CD4-positive, alpha-beta T cell (primary cell): Measurements from ENCODE around the gene DEXI. TPM values are rescaled to one million over a fixed set of nuclear protein-coding genes. Genes with fewer than 3 reads are reported as not detected.

Experiments used
- ATAC-seq: fragments of 200-7000 bp; cut with Tn5 transposase; one replicate; pipeline ENCODE4 v1.10.0; 2022; ENCODE audit warnings: mild to moderate bottlenecking; ENCODE audit not compliant: poor library complexity
- CTCF ChIA-PET: fragments of 350-600 bp; sonication (Branson Sonifier 250); formaldehyde crosslinking; loops from one replicate; lab custom pipeline; 2021; ENCODE audit warnings: antibody characterized with exemption, inconsistent platforms; lab: Charles Lee
- POLR2A ChIA-PET: fragments of 350-600 bp; sonication (Branson Sonifier 250); formaldehyde crosslinking; loops from one replicate; lab custom pipeline; 2021; ENCODE audit warnings: antibody characterized with exemption, inconsistent platforms; lab: Charles Lee
- DNase-seq, 14 experiments: peaks; one replicate each; pipeline ENCODE4 v3.0.0-alpha.2; 2013 to 2020; ENCODE audit warnings: mixed read lengths in 2 of 14
- H3K27ac ChIP-seq, 2 donors: one replicate each; pipeline versions ENCODE4 v1.5.1 to v1.7.0; 2013; ENCODE audit warnings: low read length in 2 of 2, low read depth in 1 of 2, mild to moderate bottlenecking in 1 of 2
- H3K27me3 ChIP-seq, 2 experiments: 1 replicate in 1 of 2; 2 replicates in 1 of 2; pipeline versions ENCODE4 v1.6.1 to v1.7.0; 2013; ENCODE audit warnings: low read length in 2 of 2, control low read depth in 1 of 2, mild to moderate bottlenecking in 1 of 2, moderate library complexity in 1 of 2; ENCODE audit not compliant: insufficient read depth in 2 of 2, control insufficient read depth in 1 of 2
- H3K36me3 ChIP-seq: one replicate; pipeline ENCODE4 v1.6.1; 2013; ENCODE audit warnings: low read length, control low read depth; ENCODE audit not compliant: insufficient read depth
- H3K4me1 ChIP-seq: one replicate; pipeline ENCODE4 v1.6.1; 2013; ENCODE audit warnings: low read length, control low read depth; ENCODE audit not compliant: insufficient read depth
- H3K4me3 ChIP-seq: one replicate; pipeline ENCODE4 v1.5.1; 2013; ENCODE audit warnings: mild to moderate bottlenecking, low read length, moderate library complexity
- H3K9me3 ChIP-seq, 2 experiments: 1 replicate in 1 of 2; 2 replicates in 1 of 2; pipeline versions ENCODE4 v1.6.1 to v1.7.0; 2013; ENCODE audit warnings: low read length in 2 of 2, mild to moderate bottlenecking in 2 of 2, control low read depth in 1 of 2, moderate library complexity in 1 of 2; ENCODE audit not compliant: control insufficient read depth in 1 of 2, insufficient read depth in 1 of 2
- H3K27ac Mint-ChIP-seq: one replicate; pipeline ENCODE4 v1.8.0; 2020; ENCODE audit warnings: mixed read lengths
- H3K27me3 Mint-ChIP-seq: one replicate; pipeline ENCODE4 v1.8.0; 2021; ENCODE audit warnings: mixed read lengths
- H3K36me3 Mint-ChIP-seq: one replicate; pipeline ENCODE4 v1.8.0; 2021; ENCODE audit warnings: low read depth, mixed read lengths
- H3K4me1 Mint-ChIP-seq: one replicate; pipeline ENCODE4 v1.8.0; 2021; ENCODE audit warnings: low read depth, mixed read lengths
- H3K4me3 Mint-ChIP-seq: one replicate; pipeline ENCODE4 v1.8.0; 2020; ENCODE audit warnings: mild to moderate bottlenecking, mixed read lengths
- H3K9me3 Mint-ChIP-seq: one replicate; pipeline ENCODE4 v1.8.0; 2020; ENCODE audit warnings: mixed read lengths
- CTCF ChIP-seq: fragments of 200-600 bp; IDR thresholded peaks from one replicate; pipeline ENCODE4 v1.8.0; 2022; ENCODE audit warnings: antibody characterized with exemption, mild to moderate bottlenecking
- intact Hi-C, 2 experiments: fragments of 100-400 bp; cut with DNase I in 1 of 2; cut with micrococcal nuclease in 1 of 2; formaldehyde crosslinking; loops; one replicate each; pipeline versions ENCODE4 v1.15.1 to v1.9.0; 2023 to 2025; cut with DNase I, micrococcal nuclease
- total RNA-seq, 174 experiments: library from RNA in 2 of 174; stranded (reverse) in 2 of 174; gene quantifications; one replicate each; pipeline ENCODE4 v1.2.3 and lab custom pipeline; 2021 to 2026

The DEXI gene
- total RNA-seq, 2 experiments from 2014 or later, result 5.8 to 7.2 TPM

- DNase-seq, result no peak
- Histone ChIP-seq H3K36me3 (no peaks in the 10 kb centered on the region), H3K9me3 (peaks cover 0 to 5% of the 10 kb centered on the region in 2 experiments), H3K27me3 (no peaks in the 10 kb centered on the region), H3K4me3 (no peak overlapping the region), H3K4me1 (no peaks in the 10 kb centered on the region), H3K27ac (no peak overlapping the region)
- H3K4me1 Mint-ChIP-seq, result no peaks in the 10 kb centered on the region
- H3K9me3 Mint-ChIP-seq, result no peaks in the 10 kb centered on the region
- ATAC-seq, result no peak
- CTCF ChIA-PET, result no interaction called here
- H3K27me3 Mint-ChIP-seq, result no peaks in the 10 kb centered on the region
- no peak for TF ChIP-seq CTCF
- intact Hi-C loops, result no loop called here
- no peak overlapping the region for H3K27ac Mint-ChIP-seq
- no peak overlapping the region for H3K4me3 Mint-ChIP-seq
- POLR2A ChIA-PET, result no interaction called here
- no peaks in the 10 kb centered on the region for H3K36me3 Mint-ChIP-seq
These were observed 34.6 kb downstream of the DEXI start for GRCh38 chr16:10907757-10908045.

- Histone ChIP-seq H3K4me3 (no peak overlapping the region), H3K27ac (no peak overlapping the region), H3K27me3 (no peaks in the 10 kb centered on the region), H3K9me3 (peaks cover 0 to 9% of the 10 kb centered on the region in 2 experiments), H3K36me3 (no peaks in the 10 kb centered on the region), H3K4me1 (no peaks in the 10 kb centered on the region)
- Mint-ChIP-seq H3K27ac (no peak overlapping the region), H3K27me3 (no peaks in the 10 kb centered on the region), H3K9me3 (no peaks in the 10 kb centered on the region), H3K4me1 (no peaks in the 10 kb centered on the region), H3K4me3 (no peak overlapping the region), H3K36me3 (no peaks in the 10 kb centered on the region)
- POLR2A ChIA-PET, result no interaction called here
- DNase-seq, result no peak
- intact Hi-C loops, result no loop called here
- CTCF ChIA-PET, result no interaction called here
- no peak for ATAC-seq
- TF ChIP-seq CTCF, result no peak
These were observed 35.1 kb downstream of the DEXI start for GRCh38 chr16:10906914-10907756.

GRCh38 chr16:10906482-10906881 lies 35.8 kb downstream of the DEXI start:
- ATAC-seq (no peak), DNase-seq (no peak)
- no peaks in the 10 kb centered on the region for H3K27me3 ChIP-seq
- no peaks in the 10 kb centered on the region for H3K36me3 ChIP-seq
- H3K36me3 Mint-ChIP-seq, result no peaks in the 10 kb centered on the region
- H3K27ac Mint-ChIP-seq, result no peak overlapping the region
- intact Hi-C loops, result no loop called here
- POLR2A ChIA-PET, result no interaction called here
- no peak overlapping the region for H3K4me3 ChIP-seq
- no peak for TF ChIP-seq CTCF
- H3K4me1 Mint-ChIP-seq, result no peaks in the 10 kb centered on the region
- CTCF ChIA-PET, result no interaction called here
- H3K9me3 Mint-ChIP-seq, result no peaks in the 10 kb centered on the region
- H3K27me3 Mint-ChIP-seq, result no peaks in the 10 kb centered on the region
- no peak overlapping the region for H3K4me3 Mint-ChIP-seq
- no peak overlapping the region for H3K27ac ChIP-seq
- no peaks in the 10 kb centered on the region for H3K4me1 ChIP-seq
- peaks cover 0 to 14% of the 10 kb centered on the region in 2 experiments for H3K9me3 ChIP-seq
